Inflammatory macrophage (primary cell): ENCODE results near the gene NOC3L.
"Not testable (repeated sequence)": the region's sequence is repeated elsewhere in the genome, so short reads cannot be mapped to it uniquely, and the experiment has no call there.

Experiments used
- DNase-seq, 2 donors: peaks; one replicate each; pipeline ENCODE4 v3.0.0-alpha.2; 2020 to 2022
- total RNA-seq, 18 experiments: gene quantifications; one replicate each; lab custom pipeline; 2026; ENCODE audit warnings: mixed read lengths in 6 of 18, inconsistent platforms in 2 of 18; lab: John Stamatoyannopoulos, UW

NOC3L gene
- total RNA-seq, result 17.9 to 35.0 (median 27.2) reads per million in 18 experiments

- DNase-seq, result peak; percentile 93 to 95
Measured at GRCh38 chr10:94362360-94363250, at the start of gene NOC3L. Gene NOC3L (minus strand): TSS chr10:94362939. CDS start chr10:94362838, 101 bp downstream.

- DNase-seq, result no peak
Measured at GRCh38 chr10:94412449-94412848, 49.7 kb upstream of the NOC3L start.

- no peak for DNase-seq
Measured at GRCh38 chr10:94411304-94411703, 48.6 kb upstream of the NOC3L start.

DNA sequence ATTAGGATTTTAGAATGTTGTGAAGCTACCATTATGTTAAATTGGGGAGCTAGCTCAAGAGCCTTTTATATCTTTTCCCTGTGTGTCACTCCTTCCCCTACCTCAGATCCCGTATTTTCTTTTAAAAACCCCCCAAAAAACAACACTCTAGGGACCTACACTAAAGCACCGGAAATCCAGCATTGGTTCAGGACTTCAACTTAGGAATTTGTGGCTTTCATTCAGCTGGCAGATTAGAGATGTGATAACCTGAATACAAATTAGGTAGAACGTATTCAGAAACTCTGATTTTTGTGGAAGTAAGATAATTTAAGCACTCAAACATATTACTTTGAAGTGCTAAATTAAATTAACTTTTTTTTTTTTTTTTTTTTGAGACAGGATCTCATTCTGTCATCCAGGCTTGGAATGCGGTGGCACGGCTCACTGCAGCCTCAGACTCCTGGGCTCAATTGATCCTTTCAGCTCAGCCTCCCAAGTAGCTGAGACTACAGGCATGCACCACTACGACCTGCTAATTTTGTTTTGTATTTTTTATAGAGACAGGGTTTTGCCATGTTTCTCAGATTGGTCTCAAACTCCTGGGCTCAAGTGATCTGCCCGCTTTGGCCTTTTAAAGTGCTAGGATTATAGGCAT lies 46.4 kb upstream of the NOC3L start:
- no peak for DNase-seq

- no peak for DNase-seq
Measured at GRCh38 chr10:94407668-94408067, 44.9 kb upstream of the NOC3L start.

- DNase-seq, result no peak
Measured at GRCh38 chr10:94405406-94405805, 42.7 kb upstream of the NOC3L start.

DNA sequence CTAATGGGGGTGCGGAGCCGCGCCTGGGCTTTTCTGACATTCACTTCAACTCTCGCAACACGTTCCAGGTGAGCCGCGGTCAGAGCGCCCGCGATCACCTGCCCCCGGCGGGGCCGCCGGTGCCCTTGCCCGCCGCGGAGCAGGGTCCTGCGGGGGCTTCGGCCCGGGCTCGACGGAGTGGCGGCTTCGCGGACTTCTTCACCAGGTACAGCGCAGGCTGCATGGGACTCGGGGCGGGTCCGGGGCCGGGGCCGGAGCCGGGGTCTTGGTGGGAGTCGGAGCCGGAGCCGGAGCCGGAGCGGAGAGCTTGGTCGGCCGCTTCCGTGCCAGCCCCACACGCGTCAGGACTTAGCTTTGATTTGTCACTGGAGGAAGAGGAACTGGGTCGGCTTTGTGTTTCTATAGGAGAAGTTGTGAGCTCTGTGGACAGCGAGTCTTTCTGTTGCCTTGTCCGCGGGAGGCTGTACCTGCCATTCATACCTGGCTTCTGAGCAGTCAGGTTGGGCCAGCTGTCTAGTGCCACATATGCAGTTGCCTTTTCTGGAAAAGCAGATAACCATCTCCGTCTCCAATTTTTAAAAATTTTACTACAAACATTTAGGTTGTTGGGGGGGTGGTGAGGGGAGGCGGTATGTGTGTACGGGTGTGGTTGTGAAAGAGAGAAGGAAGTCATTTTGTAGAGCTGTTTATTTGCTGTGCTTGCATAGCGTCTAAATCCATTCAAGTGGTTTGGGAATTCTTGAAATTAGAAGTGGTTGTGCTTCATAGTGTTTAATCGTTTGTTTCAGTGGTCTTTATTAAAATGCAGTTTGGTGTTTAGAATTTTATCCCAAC lies 40.9 kb upstream of the NOC3L start:
- DNase-seq, result peak; percentile 87 to 91

GRCh38 chr10:94402843-94403379 lies 40.2 kb upstream of the NOC3L start:
- DNase-seq, result peak; percentile 21 to 44

GRCh38 chr10:94402204-94402842 lies 39.6 kb upstream of the NOC3L start, which contains the start of gene TBC1D12:
Gene TBC1D12 (plus strand): TSS chr10:94402541. CDS start chr10:94402614, 73 bp downstream.
- DNase-seq, result peak; percentile 91 to 95

- DNase-seq, result no peak
Measured at GRCh38 chr10:94398762-94399161, 36.0 kb upstream of the NOC3L start.

GRCh38 chr10:94397549-94398370 lies 35.0 kb upstream of the NOC3L start:
- no peak for DNase-seq

- not testable (repeated sequence) for DNase-seq
Measured at GRCh38 chr10:94392117-94392516, 29.4 kb upstream of the NOC3L start.

GRCh38 chr10:94385733-94386132 lies 23.0 kb upstream of the NOC3L start:
- not testable (repeated sequence) for DNase-seq

GRCh38 chr10:94383530-94383929 lies 20.8 kb upstream of the NOC3L start:
- peak; percentile 21 to 58 for DNase-seq

- DNase-seq, result no peak
Measured at GRCh38 chr10:94376865-94377264, 14.1 kb upstream of the NOC3L start.

DNA sequence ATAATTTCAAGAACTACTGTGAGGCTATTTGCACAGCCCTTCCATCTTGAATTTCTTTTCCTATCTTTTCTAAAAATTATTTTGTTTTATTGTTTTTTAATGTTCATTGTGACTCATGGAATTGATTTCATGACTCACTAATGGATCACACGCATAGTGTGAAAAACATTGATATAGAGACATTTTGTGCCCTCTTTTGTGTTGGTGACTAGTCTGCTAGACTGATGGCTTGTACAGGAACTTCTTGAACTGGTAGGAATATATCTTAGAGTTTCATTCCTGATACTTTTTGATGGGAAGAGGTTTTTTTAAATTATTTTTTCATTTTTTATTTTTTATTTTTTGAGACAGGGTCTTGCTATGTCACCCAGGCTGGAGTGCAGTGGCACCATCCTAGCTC lies 12.6 kb upstream of the NOC3L start:
- DNase-seq, result no peak

- DNase-seq, result no peak
Measured at GRCh38 chr10:94370501-94370900, 7.8 kb upstream of the NOC3L start.

DNA sequence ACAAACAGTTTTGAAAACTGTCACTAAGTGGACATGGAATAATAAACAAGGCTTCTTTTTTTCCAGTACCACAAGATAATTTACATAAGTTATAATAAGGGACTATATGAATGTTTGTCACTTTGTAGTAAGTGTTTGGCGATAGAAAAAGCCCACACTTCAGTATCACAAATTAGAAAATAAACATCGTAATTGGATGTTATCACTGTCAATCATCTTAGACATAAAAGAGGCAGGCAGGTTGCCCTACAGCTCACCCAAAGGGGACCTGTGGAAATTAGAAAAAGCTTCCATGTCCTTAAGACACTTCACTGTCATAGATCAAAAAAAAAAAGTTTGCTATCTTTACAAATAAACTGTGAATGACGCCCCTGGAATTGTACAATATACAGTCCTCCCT lies 3.6 kb upstream of the NOC3L start:
- no peak for DNase-seq

DNA sequence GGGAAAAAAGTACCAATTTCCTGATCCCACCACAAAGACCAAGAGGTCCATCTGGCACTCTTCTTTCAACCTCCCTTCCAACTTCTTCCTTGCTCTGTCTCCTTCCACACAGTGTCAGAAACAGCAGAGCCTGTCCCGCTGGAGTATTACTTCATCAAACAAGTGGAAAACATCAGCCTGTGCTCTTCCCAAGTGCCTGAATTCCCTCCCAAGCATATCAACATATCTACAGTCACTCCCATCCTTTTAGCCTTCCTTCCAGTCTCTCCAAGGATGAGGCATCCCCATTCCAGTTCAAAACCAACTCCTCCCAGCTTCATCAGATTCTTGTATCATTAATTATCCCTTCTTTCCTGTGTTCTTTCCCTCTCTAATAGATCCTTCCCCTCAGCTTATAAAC lies 1.7 kb upstream of the NOC3L start:
- no peak for DNase-seq

DNA sequence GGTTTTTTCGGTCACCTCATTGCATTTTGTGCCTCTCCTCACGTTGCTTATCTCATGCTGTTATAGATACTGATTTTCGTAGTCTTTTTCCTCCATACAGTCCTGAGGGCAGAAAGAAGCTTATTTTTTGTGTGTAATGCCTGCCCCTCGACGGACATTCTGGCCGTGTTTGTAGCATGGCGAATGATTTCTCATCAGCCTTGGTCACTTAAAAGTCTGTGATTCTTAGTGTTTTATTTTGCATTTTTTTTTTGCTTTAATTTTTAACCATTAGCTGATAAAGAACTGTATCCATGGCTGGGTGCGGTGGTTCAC lies 469 bp upstream of the NOC3L start:
- DNase-seq, result no peak

DNA sequence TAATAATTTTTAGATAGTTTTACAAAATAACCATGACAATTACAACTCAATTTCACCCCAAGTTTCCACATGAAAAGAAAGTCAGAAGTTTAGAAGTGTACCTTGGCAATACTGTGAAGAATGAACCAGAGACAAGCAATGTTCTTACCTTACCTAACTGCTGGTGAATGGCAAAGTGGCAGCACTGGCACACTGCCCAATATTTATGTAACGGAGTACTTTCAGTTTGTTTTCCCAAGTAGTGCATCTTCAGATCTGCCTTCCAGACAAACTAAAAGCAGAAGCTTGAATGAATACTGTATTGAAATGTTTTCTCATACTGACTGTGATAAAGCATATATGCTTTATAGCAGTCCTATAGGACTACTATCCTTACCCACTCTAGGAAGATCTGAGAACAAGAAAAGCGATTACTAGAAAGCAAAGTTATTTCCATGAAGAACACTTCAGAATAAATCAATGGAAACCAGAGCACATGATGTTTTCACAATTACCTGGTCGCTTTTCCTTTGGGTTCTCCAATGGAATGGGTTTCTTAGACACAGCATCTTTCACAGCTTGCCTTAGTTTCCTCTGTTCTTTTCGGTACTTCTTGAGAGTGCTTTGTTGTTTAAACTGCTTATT lies 1.5 kb downstream of the NOC3L start:
- no peak for DNase-seq
